A549 treated with dexamethasone at 1 μM for 4 hours (cell line): ENCODE results near the gene ZNF853. TPM values are rescaled to one million over a fixed set of nuclear protein-coding genes. Genes with fewer than 3 reads are reported as not detected.

Source experiments
- total RNA-seq: library from RNA; stranded (reverse); fragments of 200-300 nt; extraction: Qiagen RNA extraction; gene quantifications from 5 replicates; pipeline ENCODE4 v1.2.3, GENCODE V29; 2022

Gene ZNF853
- 2.1 to 3.4 TPM (median 2.5 TPM) in 5 replicates for total RNA-seq

GRCh38 chr7:6614953-6615722 is at the start of gene ZNF853:
Gene ZNF853 (plus strand): TSS chr7:6615610. CDS start chr7:6616175, 565 bp downstream.

GRCh38 chr7:6577369-6578113 is 37.9 kb upstream of the ZNF853 start, which contains the start of gene ZDHHC4:
Gene ZDHHC4 (plus strand): TSS chr7:6577454. CDS start chr7:6580562, 3,108 bp downstream.

GRCh38 chr7:6589829-6590644 is 25.4 kb upstream of the ZNF853 start, which contains the start of gene INTS15:
Gene INTS15 (plus strand): TSS chr7:6590021. CDS start chr7:6590284, 263 bp downstream.

GRCh38 chr7:6636741-6637543 is 21.5 kb downstream of the ZNF853 start, which contains the start of gene ZNF316:
Gene ZNF316 (plus strand): TSS chr7:6637318. CDS start chr7:6642410, 5,092 bp downstream.

Other genes with a start within 250 kb of the ZNF853 start
- 341 to 409 TPM (median 403 TPM) in 5 replicates for gene RAC1, start 241.1 kb upstream of the ZNF853 start, total RNA-seq
- 16.6 to 24.4 TPM (median 23.1 TPM) in 5 replicates for gene DAGLB, start 167.7 kb upstream of the ZNF853 start, total RNA-seq
- 104 to 138 TPM (median 130 TPM) in 5 replicates for gene KDELR2, start 131.5 kb upstream of the ZNF853 start, total RNA-seq
- gene GRID2IP, start 64.1 kb upstream of the ZNF853 start, total RNA-seq: 0.05 TPM in 1 of 5 replicates, not detected in the others
- gene ZDHHC4, start 38.2 kb upstream of the ZNF853 start, total RNA-seq: 45.2 to 49.0 TPM (median 47.6 TPM) in 5 replicates
- 21.9 to 25.8 TPM (median 23.8 TPM) in 5 replicates for gene INTS15, start 25.6 kb upstream of the ZNF853 start, total RNA-seq
- 8.7 to 15.1 TPM (median 12.9 TPM) in 5 replicates for gene ZNF316, start 21.7 kb downstream of the ZNF853 start, total RNA-seq
- 8.9 to 13.8 TPM (median 9.9 TPM) in 5 replicates for gene ZNF12, start 91.3 kb downstream of the ZNF853 start, total RNA-seq
- gene RSPH10B2, start 138.5 kb downstream of the ZNF853 start, total RNA-seq: 0.06 to 0.15 TPM (median 0.09 TPM) in 4 of 5 replicates, not detected in the other
- gene CCZ1B, start 210.7 kb downstream of the ZNF853 start, total RNA-seq: 40.3 to 48.8 TPM (median 43.3 TPM) in 5 replicates